Natural killer cell (primary cell): ENCODE results near the gene ABCF2. TPM values are rescaled to one million over a fixed set of nuclear protein-coding genes. Genes with fewer than 3 reads are reported as not detected.

Source experiments
- ATAC-seq, 3 donors: fragments of 150-1000 bp in 2 of 3; fragments of 200-7000 bp in 1 of 3; cut with Tn5 transposase; 1 replicate in 1 of 3; 2 replicates in 2 of 3; pipeline ENCODE4 v1.10.0; 2021; ENCODE audit warnings: mild to moderate bottlenecking in 2 of 3, moderate library complexity in 2 of 3
- DNase-seq, 2 donors: peaks; one replicate each; pipeline versions ENCODE4 v3.0.0 to v3.0.0-alpha.2; 2013 to 2021; ENCODE audit warnings: mixed read lengths in 1 of 2
- H3K27ac ChIP-seq: one replicate; pipeline ENCODE4 v1.5.1; 2013; ENCODE audit warnings: mild to moderate bottlenecking, low read length
- H3K27me3 ChIP-seq: one replicate; pipeline ENCODE4 v1.6.1; 2013; ENCODE audit warnings: low read length; ENCODE audit not compliant: control insufficient read depth, insufficient read depth
- H3K36me3 ChIP-seq: one replicate; pipeline ENCODE4 v1.6.1; 2013; ENCODE audit warnings: low read length; ENCODE audit not compliant: control insufficient read depth, insufficient read depth
- H3K4me1 ChIP-seq: one replicate; pipeline ENCODE4 v1.6.1; 2013; ENCODE audit warnings: low read length; ENCODE audit not compliant: control insufficient read depth, insufficient read depth
- H3K4me3 ChIP-seq: one replicate; pipeline ENCODE4 v1.5.1; 2013; ENCODE audit warnings: low read length
- H3K9me3 ChIP-seq: one replicate; pipeline ENCODE4 v1.6.1; 2013; ENCODE audit warnings: low read length; ENCODE audit not compliant: control insufficient read depth, insufficient read depth
- H3K27ac Mint-ChIP-seq, 2 donors: one replicate each; pipeline ENCODE4 v1.8.0; 2022; ENCODE audit warnings: mild to moderate bottlenecking in 2 of 2, mixed read lengths in 2 of 2, moderate library complexity in 1 of 2
- H3K27me3 Mint-ChIP-seq, 2 donors: one replicate each; pipeline ENCODE4 v1.8.0; 2022; ENCODE audit warnings: low read depth in 2 of 2, mixed read lengths in 2 of 2
- H3K36me3 Mint-ChIP-seq: one replicate; pipeline ENCODE4 v1.8.0; 2022; ENCODE audit warnings: mixed read lengths
- H3K4me1 Mint-ChIP-seq, 2 donors: one replicate each; pipeline ENCODE4 v1.8.0; 2022; ENCODE audit warnings: mixed read lengths in 2 of 2
- H3K4me3 Mint-ChIP-seq: one replicate; pipeline ENCODE4 v1.8.0; 2022; ENCODE audit warnings: mild to moderate bottlenecking, moderate library complexity, mixed read lengths
- H3K9me3 Mint-ChIP-seq, 2 donors: one replicate each; pipeline ENCODE4 v1.8.0; 2022; ENCODE audit warnings: mixed read lengths in 2 of 2
- CTCF ChIP-seq: fragments of 200-600 bp; IDR thresholded peaks from one replicate; pipeline ENCODE4 v1.8.0; 2022; ENCODE audit warnings: antibody characterized with exemption
- WGBS: methylation state at CpG from one replicate; pipeline ENCODE4 v1.1.7; 2013; ENCODE audit warnings: missing lambda C conversion rate; ENCODE audit not compliant: insufficient coverage; 5-methylcytosine and 5-hydroxymethylcytosine counted together
- intact Hi-C: fragments of 100-400 bp; cut with micrococcal nuclease; formaldehyde crosslinking; loops from one replicate; pipeline ENCODE4 v1.14.2; 2022
- total RNA-seq, 4 donors: library from RNA; stranded (reverse); fragments of 120-200 nt in 1 of 4; gene quantifications; one replicate each; pipeline versions ENCODE4 v1.2.3 to v1.2.4, GENCODE V29; 2013 to 2022

The ABCF2 gene
- total RNA-seq, 3 donors from 2014 or later (not counting 1 experiment from before 2014, with no cell fraction given), result 12.1 to 26.1 (median 17.6) TPM

GRCh38 chr7:151245360-151246101, 18.5 kb upstream of the ABCF2 start:
- Mint-ChIP-seq H3K27me3 (peaks cover 4 to 33% of the 10 kb centered on the region in 2 donors), H3K27ac (no peak overlapping the region), H3K4me3 (peak overlapping the region; percentile 79), H3K9me3 (no peaks in the 10 kb centered on the region), H3K36me3 (no peaks in the 10 kb centered on the region), H3K4me1 (peaks cover 27 to 54% of the 10 kb centered on the region in 2 donors)
- H3K36me3 ChIP-seq, result no peaks in the 10 kb centered on the region
- H3K9me3 ChIP-seq, result no peaks in the 10 kb centered on the region
- H3K4me3 ChIP-seq, result peak overlapping the region; percentile 22
- WGBS, result 3% methylated on average over 59 of the region's 60 CpGs
- peak; percentile 90 for TF ChIP-seq CTCF
- peaks cover 55% of the 10 kb centered on the region for H3K4me1 ChIP-seq
- peaks cover 30% of the 10 kb centered on the region for H3K27me3 ChIP-seq
- intact Hi-C loops, result loop anchor here (2.0 kb wide), 2 partner anchors 79 to 121 kb away; partner anchors contain the start of gene GBX1
- ATAC-seq, result peak; percentile 69 to 76 (median 75)
- DNase-seq, result peak; percentile 69 to 86
- no peak overlapping the region for H3K27ac ChIP-seq

- H3K4me3 Mint-ChIP-seq, result peak overlapping the region; percentile 79
- 4% methylated on average over 14 of the region's 15 CpGs for WGBS
- intact Hi-C loops, result loop anchor here (1.0 to 2.0 kb wide), 3 partner anchors 18 to 120 kb away; partner anchors contain the start of genes ABCF2 and GBX1
- no peak for ATAC-seq
- no peaks in the 10 kb centered on the region for H3K9me3 Mint-ChIP-seq
- H3K27ac Mint-ChIP-seq, result peak overlapping the region in 1 of 2 donors; percentile 92
- H3K4me1 ChIP-seq, result peaks cover 55% of the 10 kb centered on the region
- peaks cover 27 to 49% of the 10 kb centered on the region in 2 donors for H3K4me1 Mint-ChIP-seq
- H3K27ac ChIP-seq, result no peak overlapping the region
- H3K36me3 ChIP-seq, result no peaks in the 10 kb centered on the region
- H3K27me3 Mint-ChIP-seq, result peaks cover 0 to 27% of the 10 kb centered on the region in 2 donors
- peak in 1 of 2 donors; percentile 46 for DNase-seq
- peaks cover 27% of the 10 kb centered on the region for H3K27me3 ChIP-seq
- H3K9me3 ChIP-seq, result no peaks in the 10 kb centered on the region
- H3K4me3 ChIP-seq, result peak overlapping the region; percentile 22
- no peak for TF ChIP-seq CTCF
- H3K36me3 Mint-ChIP-seq, result no peaks in the 10 kb centered on the region
These were observed 17.9 kb upstream of the ABCF2 start for GRCh38 chr7:151244841-151245346.

GRCh38 chr7:151244196-151244840, 17.3 kb upstream of the ABCF2 start:
- TF ChIP-seq CTCF, result peak; percentile 81
- Histone ChIP-seq H3K27ac (no peak overlapping the region), H3K27me3 (peaks cover 24% of the 10 kb centered on the region), H3K9me3 (no peaks in the 10 kb centered on the region), H3K4me1 (peaks cover 51% of the 10 kb centered on the region), H3K4me3 (no peak overlapping the region), H3K36me3 (no peaks in the 10 kb centered on the region)
- no peaks in the 10 kb centered on the region for H3K9me3 Mint-ChIP-seq
- intact Hi-C loops, result loop anchor here (1.0 to 2.0 kb wide), 3 partner anchors 17 to 120 kb away; partner anchors contain the start of genes ABCF2 and GBX1
- peak; percentile 49 to 63 (median 55) for ATAC-seq
- DNase-seq, result peak; percentile 60 to 84
- peaks cover 25 to 44% of the 10 kb centered on the region in 2 donors for H3K4me1 Mint-ChIP-seq
- H3K4me3 Mint-ChIP-seq, result peak overlapping the region; percentile 79
- H3K27me3 Mint-ChIP-seq, result peaks cover 0 to 23% of the 10 kb centered on the region in 2 donors
- WGBS, result 12% methylated on average over 7 of the region's 10 CpGs
- H3K27ac Mint-ChIP-seq, result peak overlapping the region; percentile 38 to 92
- no peaks in the 10 kb centered on the region for H3K36me3 Mint-ChIP-seq
